H1 (cell line): ENCODE results near the gene EPN2. TPM values are rescaled to one million over a fixed set of nuclear protein-coding genes. Genes with fewer than 3 reads are reported as not detected.
A peak's percentile ranks its signal among the peaks of the same experiment; 100 is the strongest.

Experiments
- CTCF ChIA-PET: fragments of 300-600 bp; sonication (Branson Sonifier 250); formaldehyde crosslinking; loops from one replicate; lab custom pipeline; 2021; ENCODE audit not compliant: partially characterized antibody; lab: Charles Lee
- POLR2A ChIA-PET: fragments of 300-600 bp; sonication (Branson Sonifier 250); formaldehyde crosslinking; loops from one replicate; lab custom pipeline; 2021; ENCODE audit warnings: inconsistent platforms; ENCODE audit not compliant: partially characterized antibody; lab: Charles Lee
- DNase-seq, 2 experiments: peaks; one replicate each; pipeline versions ENCODE4 v3.0.0 to v3.0.0-alpha.2; 2010 to 2022; ENCODE audit warnings: low spot score in 2 of 2, low read depth in 1 of 2, mixed read lengths in 1 of 2
- FAIRE-seq: peaks from 2 replicates; lab custom pipeline; 2011; peaks lifted over from hg19 to GRCh38; lab: Jason Lieb, UNC
- H2AFZ ChIP-seq: 2 replicates; pipeline ENCODE4 v1.8.1; 2012; ENCODE audit warnings: low read length, inconsistent platforms
- H2AK5ac ChIP-seq: 2 replicates; pipeline ENCODE4 v1.6.1; 2013; ENCODE audit warnings: low read depth, low read length
- H2BK120ac ChIP-seq: replicated peaks from 2 replicates; pipeline ENCODE3; 2013; ENCODE audit warnings: low read depth, low read length, inconsistent platforms
- H2BK12ac ChIP-seq: 2 replicates; pipeline ENCODE4 v1.6.1; 2013; ENCODE audit warnings: low read depth, low read length
- H2BK15ac ChIP-seq: 2 replicates; pipeline ENCODE4 v1.6.1; 2013; ENCODE audit warnings: low read length
- H2BK20ac ChIP-seq: 2 replicates; pipeline ENCODE4 v1.6.1; 2013; ENCODE audit warnings: low read length
- H2BK5ac ChIP-seq: 2 replicates; pipeline ENCODE4 v1.6.1; 2013; ENCODE audit warnings: low read depth, low read length
- H3K14ac ChIP-seq: 2 replicates; pipeline ENCODE4 v1.6.1; 2013; ENCODE audit warnings: inconsistent platforms; ENCODE audit not compliant: insufficient read length
- H3K18ac ChIP-seq: 2 replicates; pipeline ENCODE4 v1.6.1; 2013; ENCODE audit warnings: low read length; ENCODE audit errors: extremely low read depth
- H3K23ac ChIP-seq: 2 replicates; pipeline ENCODE4 v1.6.1; 2013; ENCODE audit warnings: inconsistent platforms; ENCODE audit not compliant: insufficient read length
- H3K23me2 ChIP-seq: 2 replicates; pipeline ENCODE4 v1.6.1; 2013; ENCODE audit warnings: low read depth, low read length
- H3K27ac ChIP-seq: 2 replicates; pipeline ENCODE4 v1.6.1; 2011; ENCODE audit warnings: low read depth, low read length, inconsistent platforms
- H3K27me3 ChIP-seq, 4 experiments: replicated peaks in 1 of 4; 1 replicate in 1 of 4; 2 replicates in 3 of 4; pipeline versions ENCODE4 v1.6.1 to v1.8.1; 2011 to 2013; ENCODE audit warnings: low read length in 3 of 4, mild to moderate bottlenecking in 3 of 4, inconsistent platforms in 2 of 4, mixed read lengths in 2 of 4, moderate library complexity in 1 of 4; ENCODE audit not compliant: control insufficient read depth in 3 of 4, insufficient read depth in 3 of 4; ENCODE audit errors: extremely low read depth in 1 of 4
- H3K36me3 ChIP-seq, 4 experiments: 2 replicates each; pipeline versions ENCODE4 v1.6.1 to v1.8.1; 2011 to 2013; ENCODE audit warnings: mild to moderate bottlenecking in 4 of 4, low read length in 3 of 4, moderate library complexity in 2 of 4, control low read depth in 1 of 4, inconsistent platforms in 1 of 4; ENCODE audit not compliant: insufficient read depth in 4 of 4, control insufficient read depth in 2 of 4
- H3K4ac ChIP-seq: replicated peaks from 2 replicates; pipeline ENCODE3; 2013; ENCODE audit warnings: low read length, low read depth, mixed read lengths, inconsistent platforms; ENCODE audit not compliant: insufficient read length
- H3K4me1 ChIP-seq, 4 experiments: replicated peaks in 1 of 4; 1 replicate in 1 of 4; 2 replicates in 3 of 4; pipeline versions ENCODE4 v1.6.1 to v1.8.1; 2011 to 2013; ENCODE audit warnings: low read length in 3 of 4, inconsistent platforms in 2 of 4, mixed read lengths in 1 of 4; ENCODE audit not compliant: insufficient read depth in 4 of 4, control insufficient read depth in 3 of 4
- H3K4me2 ChIP-seq, 2 experiments: 2 replicates each; pipeline versions ENCODE4 v1.6.1 to v1.8.1; 2011 to 2013; ENCODE audit warnings: low read depth in 2 of 2, low read length in 2 of 2, control low read depth in 1 of 2, inconsistent platforms in 1 of 2, mild to moderate bottlenecking in 1 of 2; ENCODE audit not compliant: insufficient read depth in 1 of 2
- H3K4me3 ChIP-seq, 4 experiments: fragments of 200-600, 300-600 bp in 1 of 4; sonication (generic), shearing (Covaris generic), sonication (Bioruptor Twin) in 1 of 4; 2 replicates each; pipeline versions ENCODE4 v1.5.1 to v1.8.1; 2011 to 2016; ENCODE audit warnings: low read length in 4 of 4, low read depth in 3 of 4, control low read depth in 2 of 4, inconsistent platforms in 2 of 4, mild to moderate bottlenecking in 2 of 4, mixed read lengths in 1 of 4, moderate library complexity in 1 of 4; ENCODE audit not compliant: insufficient read depth in 2 of 4; ENCODE audit errors: extremely low read depth in 1 of 4
- H3K56ac ChIP-seq: replicated peaks from 2 replicates; pipeline ENCODE3; 2013; ENCODE audit warnings: low read depth, mild to moderate bottlenecking, mixed read lengths, low read length, inconsistent platforms; ENCODE audit not compliant: insufficient read length
- H3K79me1 ChIP-seq: 2 replicates; pipeline ENCODE4 v1.6.1; 2013; ENCODE audit warnings: low read depth, low read length, control low read depth
- H3K79me2 ChIP-seq, 2 experiments: 2 replicates each; pipeline versions ENCODE4 v1.6.1 to v1.8.1; 2012 to 2013; ENCODE audit warnings: low read length in 2 of 2, mild to moderate bottlenecking in 2 of 2, inconsistent platforms in 1 of 2; ENCODE audit not compliant: insufficient read depth in 2 of 2, control insufficient read depth in 1 of 2
- H3K9ac ChIP-seq, 4 experiments: replicated peaks in 1 of 4; 1 replicate in 1 of 4; 2 replicates in 3 of 4; pipeline versions ENCODE4 v1.6.1 to v1.8.1; 2011 to 2013; ENCODE audit warnings: low read depth in 3 of 4, low read length in 3 of 4, control low read depth in 2 of 4, mild to moderate bottlenecking in 2 of 4, moderate library complexity in 2 of 4, inconsistent platforms in 1 of 4; ENCODE audit errors: extremely low read depth in 1 of 4
- H3K9me3 ChIP-seq, 2 experiments: 2 replicates each; pipeline versions ENCODE4 v1.6.1 to v1.8.1; 2012 to 2013; ENCODE audit warnings: mild to moderate bottlenecking in 2 of 2, moderate library complexity in 2 of 2, control low read depth in 1 of 2, inconsistent platforms in 1 of 2, low read depth in 1 of 2, low read length in 1 of 2, mixed read lengths in 1 of 2; ENCODE audit not compliant: insufficient read depth in 2 of 2
- H4K20me1 ChIP-seq, 2 experiments: replicated peaks in 1 of 2; 2 replicates each; pipeline versions ENCODE3 to v1.8.1; 2011 to 2013; ENCODE audit warnings: inconsistent platforms in 2 of 2, low read length in 2 of 2, mild to moderate bottlenecking in 1 of 2; ENCODE audit not compliant: insufficient read depth in 2 of 2, control insufficient read depth in 1 of 2
- H4K5ac ChIP-seq: 2 replicates; pipeline ENCODE4 v1.6.1; 2013; ENCODE audit warnings: low read length, low read depth, mixed read lengths, inconsistent platforms; ENCODE audit not compliant: insufficient read length
- H4K8ac ChIP-seq: 2 replicates; pipeline ENCODE4 v1.8.0; 2013; ENCODE audit warnings: mild to moderate bottlenecking, moderate library complexity, low read length, inconsistent platforms; ENCODE audit not compliant: insufficient read depth; ENCODE audit errors: extremely low read depth
- H4K91ac ChIP-seq: replicated peaks from 2 replicates; pipeline ENCODE3; 2013; ENCODE audit warnings: low read length, mixed read lengths, inconsistent platforms; ENCODE audit not compliant: insufficient read length
- BRCA1 ChIP-seq: IDR thresholded peaks from 2 replicates; pipeline ENCODE4 v1.6.1; 2012; ENCODE audit warnings: low read depth, low read length, improper control_type of control experiment
- CHD2 ChIP-seq: IDR thresholded peaks from 2 replicates; pipeline ENCODE4 v1.6.1; 2012; ENCODE audit warnings: low read length, improper control_type of control experiment
- CREB1 ChIP-seq: IDR thresholded peaks from 2 replicates; pipeline ENCODE4 v1.6.1; 2012; ENCODE audit warnings: inconsistent platforms
- CTBP2 ChIP-seq: IDR thresholded peaks from 2 replicates; pipeline ENCODE4 v1.7.0; 2011; ENCODE audit warnings: borderline replicate concordance, mild to moderate bottlenecking, moderate library complexity, mixed read lengths, low read length; ENCODE audit not compliant: insufficient read depth, insufficient read length
- FOSL1 ChIP-seq: IDR thresholded peaks from 2 replicates; pipeline ENCODE4 v1.6.1; 2011; ENCODE audit warnings: mild to moderate bottlenecking, low read depth, low read length, moderate library complexity; ENCODE audit not compliant: insufficient read depth
- MAX ChIP-seq: IDR thresholded peaks from 2 replicates; pipeline ENCODE4 v1.6.1; 2012; ENCODE audit warnings: inconsistent platforms
- POU5F1 ChIP-seq: IDR thresholded peaks from 2 replicates; pipeline ENCODE4 v1.6.1; 2011; ENCODE audit warnings: low read depth, mild to moderate bottlenecking, low read length, moderate library complexity
- RFX5 ChIP-seq: IDR thresholded peaks from 2 replicates; pipeline ENCODE4 v1.6.1; 2011; ENCODE audit warnings: low read depth, low read length, improper control_type of control experiment, borderline replicate concordance
- RXRA ChIP-seq: IDR thresholded peaks from 2 replicates; pipeline ENCODE4 v1.6.1; 2011; ENCODE audit warnings: low read depth, mild to moderate bottlenecking, low read length, moderate library complexity; ENCODE audit not compliant: insufficient read depth
- SAP30 ChIP-seq: fragments of 300-600 bp; sonication (generic); IDR thresholded peaks from 2 replicates; pipeline ENCODE4 v1.7.1; 2012; ENCODE audit warnings: low read length, moderate library complexity, mild to moderate bottlenecking, inconsistent platforms; ENCODE audit not compliant: insufficient read depth, insufficient replicate concordance
- SP2 ChIP-seq: IDR thresholded peaks from 2 replicates; pipeline ENCODE4 v1.6.1; 2012; ENCODE audit warnings: mild to moderate bottlenecking, low read length, inconsistent platforms
- SRF ChIP-seq: IDR thresholded peaks from 2 replicates; pipeline ENCODE4 v1.6.1; 2011; ENCODE audit warnings: mild to moderate bottlenecking, low read depth, low read length, moderate library complexity
- WGBS, 2 experiments: shearing (Covaris generic) in 1 of 2; methylation state at CpG; one replicate each; pipeline versions ENCODE4 v1.1.6 to v1.1.7; 2013 to 2015; ENCODE audit warnings: low lambda C conversion rate in 2 of 2, mixed read lengths in 2 of 2, inconsistent platforms in 1 of 2, low coverage in 1 of 2, missing lambda C conversion rate in 1 of 2; ENCODE audit not compliant: insufficient replicate concordance in 2 of 2, insufficient coverage in 1 of 2, insufficient read length in 1 of 2; ENCODE audit errors: extremely low coverage in 1 of 2, missing lambda C conversion rate in 1 of 2; 5-methylcytosine and 5-hydroxymethylcytosine counted together
- polyA plus RNA-seq, 7 experiments: library from polyadenylated mRNA; depleted of rRNA in 3 of 7; stranded (reverse) in 5 of 7; unstranded in 2 of 7; fragments of >200 nt in 5 of 7; fragments of 200-250 nt in 2 of 7; gene quantifications; 1 replicate in 5 of 7; 2 replicates in 1 of 7; 4 replicates in 1 of 7; pipeline versions ENCODE4 v1.2.1 to v1.2.3, GENCODE V29; 2011 to 2013; ENCODE audit warnings: missing spikeins in 2 of 7, mixed read lengths in 2 of 7
- total RNA-seq: library from RNA; stranded (reverse); fragmentation: NEBNext Ultra II Directional; extraction: Animal tissue kit (Norgen Biotek cat#: 25700); gene quantifications from 2 replicates; pipeline ENCODE4 v1.2.1, GENCODE V29; 2021
- TF ChIP-seq, protein P1 (sequence below): IDR thresholded peaks from 2 replicates; pipeline ENCODE4 v1.6.1; 2011; ENCODE audit warnings: low read length, improper control_type of control experiment

EPN2 gene
- total and polyA plus RNA-seq, 2 of the 8 experiments (the other 6 are each of a cell fraction or from before 2014, with no cell fraction given) = 28.7 to 55.8 TPM

- Histone ChIP-seq H4K20me1 (peaks cover 0 to 3% of the 10 kb centered on the region in 2 experiments), H4K8ac (0 out of 2 replicates have a peak overlapping the region, but pooled peaks have one; percentile 9), H2BK15ac (no peak overlapping the region), H3K56ac (no peak overlapping the region), H4K5ac (no peak overlapping the region), H3K18ac (no peak overlapping the region), H3K4me3 (no peak overlapping the region), H3K14ac (no peak overlapping the region), H2BK12ac (no peak overlapping the region), H3K4ac (no peak overlapping the region), H3K4me1 (peaks cover 2 to 17% (median 12%) of the 10 kb centered on the region in 4 experiments), H2BK120ac (no peak overlapping the region), H3K79me2 (no peaks in the 10 kb centered on the region), H3K36me3 (peaks cover 0 to 5% (median 2%) of the 10 kb centered on the region in 4 experiments; a peak in 2 of 8 replicates), H3K23me2 (no peaks in the 10 kb centered on the region), H2BK5ac (no peak overlapping the region), H3K23ac (no peak overlapping the region), H4K91ac (no peak overlapping the region), H3K9ac (no peak overlapping the region), H2AK5ac (no peak overlapping the region), H2AFZ (no peak overlapping the region), H3K4me2 (no peak overlapping the region), H2BK20ac (no peak overlapping the region), H3K79me1 (no peaks in the 10 kb centered on the region), H3K27ac (no peak overlapping the region), H3K9me3 (no peaks in the 10 kb centered on the region), H3K27me3 (no peaks in the 10 kb centered on the region)
- ChIA-PET POLR2A (interaction anchor here (0.6 to 1.4 kb wide), 5 partner anchors 9 to 305 kb away, joined by 3 to 5 read pairs (median 3); no protein-coding TSS in a partner anchor), CTCF (interaction anchor here (0.6 to 9.8 kb wide), 10 partner anchors 9 to 420 kb away, joined by 3 to 70 read pairs (median 4); partner anchors contain the start of gene RNF112)
- no peak for FAIRE-seq
- WGBS, 2 experiments = 91% methylated on average over 7 of the region's 7 CpGs; no CpG with 5 or more reads in 1 of the 2 experiments
- DNase-seq = no peak
- TF ChIP-seq MAX = no peak
- TF ChIP-seq SAP30 = no peak
- TF ChIP-seq CREB1 = no peak
- no peak for TF ChIP-seq RXRA
- no peak for TF ChIP-seq CTBP2
- TF ChIP-seq SRF = no peak
- TF ChIP-seq BRCA1 = no peak
- TF ChIP-seq, protein P1, sequence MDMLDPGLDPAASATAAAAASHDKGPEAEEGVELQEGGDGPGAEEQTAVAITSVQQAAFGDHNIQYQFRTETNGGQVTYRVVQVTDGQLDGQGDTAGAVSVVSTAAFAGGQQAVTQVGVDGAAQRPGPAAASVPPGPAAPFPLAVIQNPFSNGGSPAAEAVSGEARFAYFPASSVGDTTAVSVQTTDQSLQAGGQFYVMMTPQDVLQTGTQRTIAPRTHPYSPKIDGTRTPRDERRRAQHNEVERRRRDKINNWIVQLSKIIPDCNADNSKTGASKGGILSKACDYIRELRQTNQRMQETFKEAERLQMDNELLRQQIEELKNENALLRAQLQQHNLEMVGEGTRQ = no peak
- no peak for TF ChIP-seq RFX5
- no peak for TF ChIP-seq SP2
- no peak for TF ChIP-seq CHD2
- TF ChIP-seq FOSL1 = no peak
- TF ChIP-seq POU5F1 = no peak
These were observed 106.1 kb downstream of the EPN2 start for GRCh38 chr17:19343256-19343630.
